BE2C (cell line): ENCODE data around the gene RGS6.

Experiments
- DNase-seq: peaks from one replicate; pipeline ENCODE4 v3.0.0-alpha.2; 2020
- H3K27me3 ChIP-seq: fragments of 250-450 bp; sonication (Bioruptor Pico); 2 replicates; pipeline ENCODE4 v1.5.1; 2020; ENCODE audit warnings: mild to moderate bottlenecking
- H3K36me3 ChIP-seq: fragments of 250-450 bp; sonication (Bioruptor Pico); 2 replicates; pipeline ENCODE4 v1.5.1; 2020; ENCODE audit warnings: mild to moderate bottlenecking
- H3K4me1 ChIP-seq: fragments of 250-450 bp; sonication (Bioruptor Pico); 2 replicates; pipeline ENCODE4 v1.5.1; 2020
- H3K4me3 ChIP-seq: 2 replicates; pipeline ENCODE4 v1.5.1; 2011; ENCODE audit warnings: low read depth, low read length
- H3K9me3 ChIP-seq: fragments of 250-450 bp; sonication (Bioruptor Pico); 2 replicates; pipeline ENCODE4 v1.5.1; 2020
- TF ChIP-seq, protein P1 (sequence below): IDR thresholded peaks from 2 replicates; pipeline ENCODE4 v1.5.1; 2012; ENCODE audit warnings: mild to moderate bottlenecking, low read depth, low read length

RGS6 gene

DNA sequence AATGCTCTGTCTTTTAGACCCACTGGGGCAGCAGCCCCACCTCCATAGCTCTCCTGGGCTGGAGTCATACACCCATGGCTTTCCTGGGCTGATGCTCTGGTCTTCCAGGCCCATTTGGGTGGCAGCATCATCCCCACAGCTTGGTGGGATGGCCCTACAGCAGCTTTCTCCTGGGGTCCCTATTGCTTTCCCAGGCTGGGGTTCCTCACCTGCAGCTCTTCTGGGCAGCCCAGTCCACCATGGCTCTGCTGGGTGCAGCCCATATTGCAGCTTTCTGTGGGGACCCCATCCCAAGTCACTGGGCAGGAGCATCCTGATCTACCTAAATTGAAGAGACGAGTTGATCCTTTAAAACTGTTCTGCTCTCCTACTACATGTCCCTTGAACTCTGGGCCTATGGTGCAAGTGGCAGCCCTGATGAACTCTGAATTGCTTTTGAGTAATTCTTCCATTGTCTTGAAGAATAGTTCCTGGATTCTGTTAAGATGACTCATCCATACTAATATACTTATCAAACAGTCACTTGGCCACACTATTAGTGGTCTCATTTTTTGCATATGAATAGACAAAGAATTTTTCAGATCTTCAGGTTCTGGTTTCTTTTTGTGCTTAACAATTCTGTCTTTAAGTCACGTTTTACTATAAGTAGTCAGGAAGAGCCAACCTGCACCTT, 571.6 kb downstream of the RGS6 start:
- H3K27me3 ChIP-seq = no peaks in the 10 kb centered on the region
- no peaks in the 10 kb centered on the region for H3K9me3 ChIP-seq
- H3K4me3 ChIP-seq = no peak overlapping the region
- TF ChIP-seq, protein P1, sequence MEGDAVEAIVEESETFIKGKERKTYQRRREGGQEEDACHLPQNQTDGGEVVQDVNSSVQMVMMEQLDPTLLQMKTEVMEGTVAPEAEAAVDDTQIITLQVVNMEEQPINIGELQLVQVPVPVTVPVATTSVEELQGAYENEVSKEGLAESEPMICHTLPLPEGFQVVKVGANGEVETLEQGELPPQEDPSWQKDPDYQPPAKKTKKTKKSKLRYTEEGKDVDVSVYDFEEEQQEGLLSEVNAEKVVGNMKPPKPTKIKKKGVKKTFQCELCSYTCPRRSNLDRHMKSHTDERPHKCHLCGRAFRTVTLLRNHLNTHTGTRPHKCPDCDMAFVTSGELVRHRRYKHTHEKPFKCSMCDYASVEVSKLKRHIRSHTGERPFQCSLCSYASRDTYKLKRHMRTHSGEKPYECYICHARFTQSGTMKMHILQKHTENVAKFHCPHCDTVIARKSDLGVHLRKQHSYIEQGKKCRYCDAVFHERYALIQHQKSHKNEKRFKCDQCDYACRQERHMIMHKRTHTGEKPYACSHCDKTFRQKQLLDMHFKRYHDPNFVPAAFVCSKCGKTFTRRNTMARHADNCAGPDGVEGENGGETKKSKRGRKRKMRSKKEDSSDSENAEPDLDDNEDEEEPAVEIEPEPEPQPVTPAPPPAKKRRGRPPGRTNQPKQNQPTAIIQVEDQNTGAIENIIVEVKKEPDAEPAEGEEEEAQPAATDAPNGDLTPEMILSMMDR = no peak
- no peak for DNase-seq
- H3K36me3 ChIP-seq = no peaks in the 10 kb centered on the region
- H3K4me1 ChIP-seq = 0 out of 2 replicates have a peak, but pooled peaks cover 2% of the 10 kb centered on the region

DNA sequence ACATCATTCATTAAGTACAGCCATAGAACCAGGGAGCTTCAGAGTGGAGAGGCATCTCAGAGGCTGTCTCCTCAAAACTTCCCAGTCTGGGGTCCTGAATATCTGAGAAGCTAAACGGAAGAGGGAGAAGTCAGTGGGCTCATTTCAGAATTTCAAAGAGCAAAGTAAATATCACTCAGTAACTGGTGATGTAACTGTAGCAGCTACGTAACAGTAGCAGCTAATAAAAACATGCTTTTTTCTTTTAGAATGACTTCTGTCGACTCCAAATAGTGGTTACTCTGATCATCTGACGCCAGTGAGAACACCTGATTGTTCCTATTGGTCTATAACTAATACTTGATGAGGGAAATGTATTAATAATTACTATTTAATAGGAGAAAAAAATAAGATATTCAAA, 578.3 kb downstream of the RGS6 start:
- peaks cover 12% of the 10 kb centered on the region for H3K27me3 ChIP-seq
- H3K4me3 ChIP-seq = no peak overlapping the region
- TF ChIP-seq, protein P1 = no peak
- H3K4me1 ChIP-seq = no peaks in the 10 kb centered on the region
- no peak for DNase-seq
- H3K9me3 ChIP-seq = no peaks in the 10 kb centered on the region
- no peaks in the 10 kb centered on the region for H3K36me3 ChIP-seq

DNA sequence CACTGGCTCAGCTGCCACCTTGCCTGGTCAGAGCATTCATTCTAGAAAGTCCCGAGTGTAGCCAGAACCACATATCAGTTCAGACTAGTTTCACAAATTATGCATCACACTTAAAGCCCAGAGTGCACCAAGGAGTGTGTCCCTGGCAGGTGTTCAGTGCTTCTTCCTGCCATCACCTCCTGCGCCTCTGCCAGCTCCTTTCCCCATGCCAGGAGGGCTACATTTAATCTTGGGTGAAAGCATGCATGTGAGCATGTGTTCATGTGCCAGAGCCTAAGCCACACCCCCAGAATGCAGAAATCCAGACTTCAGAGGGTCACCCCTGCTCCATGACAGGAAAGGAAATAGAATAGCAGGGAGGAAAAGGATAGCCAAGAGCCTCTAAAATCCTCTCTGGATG, 580.1 kb downstream of the RGS6 start:
- H3K4me3 ChIP-seq = no peak overlapping the region
- H3K36me3 ChIP-seq = no peaks in the 10 kb centered on the region
- no peaks in the 10 kb centered on the region for H3K9me3 ChIP-seq
- TF ChIP-seq, protein P1 = no peak
- no peaks in the 10 kb centered on the region for H3K4me1 ChIP-seq
- no peak for DNase-seq
- H3K27me3 ChIP-seq = peaks cover 12% of the 10 kb centered on the region

DNA sequence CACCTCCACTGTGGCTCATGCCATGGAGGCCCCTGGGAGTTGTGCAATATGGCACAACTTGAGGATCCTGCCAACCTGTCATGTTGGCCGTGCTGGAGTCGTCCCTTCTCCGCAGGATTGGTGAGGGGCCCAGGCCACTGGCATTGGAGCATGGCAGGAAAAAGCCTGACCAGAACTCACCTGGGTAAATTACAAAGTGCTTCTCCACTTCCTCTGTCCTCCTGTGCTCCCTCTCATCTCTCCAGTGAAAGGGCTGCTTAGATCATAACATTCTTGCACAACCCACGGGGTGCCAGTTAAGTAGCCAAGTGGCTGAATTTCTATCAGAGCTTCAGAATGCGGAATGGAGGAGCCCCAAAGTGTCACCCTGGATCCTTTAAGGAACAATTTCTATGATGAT, 580.7 kb downstream of the RGS6 start:
- TF ChIP-seq, protein P1 = no peak
- no peak overlapping the region for H3K4me3 ChIP-seq
- no peaks in the 10 kb centered on the region for H3K4me1 ChIP-seq
- peaks cover 12% of the 10 kb centered on the region for H3K27me3 ChIP-seq
- no peaks in the 10 kb centered on the region for H3K36me3 ChIP-seq
- H3K9me3 ChIP-seq = no peaks in the 10 kb centered on the region
- no peak for DNase-seq

DNA sequence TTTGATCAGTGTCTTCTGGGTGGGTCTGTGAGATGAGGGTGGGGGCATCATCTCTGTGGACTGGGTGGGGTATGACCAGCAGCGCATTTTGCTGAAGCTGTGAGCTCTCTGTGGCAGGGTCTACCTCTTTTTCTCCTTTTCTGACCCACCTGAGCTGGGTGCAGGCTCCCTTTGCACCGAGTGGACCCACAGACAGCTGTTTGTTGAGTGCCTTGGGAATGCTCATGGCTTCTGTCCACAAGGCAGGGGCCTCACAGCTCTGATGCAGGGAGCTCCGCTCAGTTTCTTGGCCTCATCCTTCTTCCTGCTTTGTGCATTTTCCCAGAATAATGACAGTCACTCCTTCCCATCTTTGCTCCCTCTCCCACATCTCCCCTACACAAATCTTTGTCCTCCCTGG, 581.1 kb downstream of the RGS6 start:
- Histone ChIP-seq H3K27me3 (peaks cover 12% of the 10 kb centered on the region), H3K4me1 (no peaks in the 10 kb centered on the region), H3K36me3 (no peaks in the 10 kb centered on the region), H3K4me3 (no peak overlapping the region), H3K9me3 (no peaks in the 10 kb centered on the region)
- TF ChIP-seq, protein P1 = no peak
- DNase-seq = no peak

DNA sequence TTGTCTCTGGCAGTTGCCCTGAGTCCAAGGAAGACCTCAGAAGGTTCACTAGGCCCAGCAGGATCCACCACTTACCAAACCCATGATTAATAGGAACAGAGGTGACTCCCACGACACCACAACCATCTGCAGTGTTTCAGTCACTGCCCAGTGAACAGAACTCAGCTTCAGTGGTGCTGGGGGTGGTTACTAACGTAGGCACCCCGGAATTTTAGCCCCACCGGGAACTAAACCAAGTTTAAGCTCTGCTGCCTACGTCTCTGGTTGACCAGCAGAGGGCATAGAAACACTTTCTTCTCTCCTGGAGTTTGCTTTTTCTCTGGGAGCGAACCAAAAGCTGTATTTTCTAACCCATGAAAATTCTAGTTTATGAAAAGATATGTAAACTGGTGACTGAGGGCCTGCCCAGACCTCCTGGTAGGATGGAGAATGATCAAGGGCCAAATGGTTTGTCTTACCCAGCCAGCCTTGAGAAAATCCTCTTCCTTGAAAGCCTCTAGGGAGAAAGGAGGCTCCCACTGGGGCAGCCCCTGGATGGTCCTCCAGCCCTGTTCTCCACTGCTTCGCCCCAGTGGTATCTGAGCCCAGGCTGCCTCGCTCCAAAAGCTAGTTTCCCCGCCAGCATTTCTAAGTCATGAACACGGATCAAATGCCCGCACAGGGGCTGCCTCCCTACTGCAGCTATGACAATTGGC, 581.9 kb downstream of the RGS6 start:
- peaks cover 12% of the 10 kb centered on the region for H3K27me3 ChIP-seq
- no peak overlapping the region for H3K4me3 ChIP-seq
- H3K4me1 ChIP-seq = no peaks in the 10 kb centered on the region
- H3K36me3 ChIP-seq = no peaks in the 10 kb centered on the region
- TF ChIP-seq, protein P1 = peak; percentile 89
- H3K9me3 ChIP-seq = no peaks in the 10 kb centered on the region
- DNase-seq = no peak
